ENCODE measurements around the gene PNN. TPM values are rescaled to one million over a fixed set of nuclear protein-coding genes. Genes with fewer than 3 reads are reported as not detected.

Gene PNN
- total and polyA plus RNA-seq, 9 of the 15 experiments (the other 6 are each of a cell fraction or from before 2014, with no cell fraction given) = 30.2 to 188 (median 69.7) TPM

DNA sequence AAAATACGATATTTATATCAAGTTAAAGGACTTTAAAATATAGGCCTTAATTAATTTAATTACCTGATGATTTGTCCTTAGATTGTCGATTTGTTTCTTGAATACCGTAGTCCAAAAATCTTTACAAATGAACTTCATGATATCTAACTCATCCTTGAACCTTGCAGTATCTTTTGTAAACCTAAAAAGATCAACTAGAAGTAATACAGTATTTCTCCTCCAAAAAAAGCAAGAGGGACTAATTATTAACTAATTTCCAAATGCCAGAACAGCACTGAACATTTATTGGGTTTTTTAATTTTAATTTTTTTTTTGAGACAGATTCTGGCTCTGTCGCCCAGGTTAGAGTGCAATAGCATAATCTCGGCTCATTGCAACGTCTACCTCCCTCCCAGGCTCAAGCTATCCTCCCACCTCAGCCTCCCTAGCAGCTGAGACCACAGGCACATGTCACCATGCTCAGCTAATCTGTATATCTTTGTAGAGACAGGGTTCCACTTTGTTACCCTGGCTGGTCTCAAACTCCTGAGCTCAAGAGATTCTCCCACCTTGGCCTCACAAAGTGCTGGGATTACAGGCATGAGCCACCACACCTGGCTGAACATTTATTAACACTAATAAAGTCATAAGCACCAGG, 16.7 kb upstream of the PNN start:
- H3K27me3 ChIP-seq (ENCODE audit: control insufficient read depth in 2 of 2, insufficient read depth in 2 of 2, low read length in 2 of 2) = no peaks in the 10 kb centered on the region
- ChIA-PET CTCF (ENCODE audit: low intra/inter-chr PET ratio) (no interaction called here), POLR2A (interaction anchor here (1.0 to 1.3 kb wide), 3 partner anchors 12 to 15 kb away, joined by 4 read pairs; partner anchors contain the start of gene TRAPPC6B)
- H3K4me3 ChIP-seq = no peak overlapping the region
- no TSS peak for BruUV-seq (replicated peaks)
- in situ Hi-C loops (cut with MboI) = no loop called here
- no peaks in the 10 kb centered on the region for H3K4me1 ChIP-seq (replicated peaks in 1 of 2; ENCODE audit: control insufficient read depth in 2 of 2, insufficient read depth in 2 of 2, low read length in 2 of 2)
- no peak overlapping the region for H2AFZ ChIP-seq (ENCODE audit: low read depth, low read length)
- WGBS (ENCODE audit: insufficient coverage, low coverage, missing lambda C conversion rate) = 64% methylated on average over 6 of the region's 6 CpGs
- H3K9me3 ChIP-seq (replicated peaks; ENCODE audit: control insufficient read depth, insufficient read depth, low read depth, low read length) = no peaks in the 10 kb centered on the region
- no peak overlapping the region for H3K27ac ChIP-seq (ENCODE audit: extremely low read depth, low read depth, low read length)
- no peak overlapping the region for H3K4me2 ChIP-seq (ENCODE audit: insufficient read depth, low read length)
- H3K9me1 ChIP-seq (ENCODE audit: control insufficient read depth, insufficient read depth, low read length) = no peaks in the 10 kb centered on the region
- peaks cover 39% of the 10 kb centered on the region for H3K36me3 ChIP-seq (ENCODE audit: control insufficient read depth, insufficient read depth, low read length)
- FAIRE-seq = no peak
- no peaks in the 10 kb centered on the region for H4K20me1 ChIP-seq (replicated peaks; ENCODE audit: control insufficient read depth, insufficient read depth, low read length)
- H3K79me2 ChIP-seq (ENCODE audit: control insufficient read depth, insufficient read depth, low read length) = no peaks in the 10 kb centered on the region; the same call in 1 of the 3 replicates
- DNase-seq (ENCODE audit: extremely low read depth in 1 of 4, low spot score in 3 of 4) = no peak
- intact Hi-C loops (cut with micrococcal nuclease) = no loop called here
- no peak overlapping the region for H3K9ac ChIP-seq (ENCODE audit: insufficient read depth in 1 of 2, low read depth in 2 of 2, low read length in 2 of 2)
- no peak for ATAC-seq
- TF ChIP-seq U2AF1 (optimal IDR thresholded peaks at IDR 0.05; ENCODE audit: low read depth, low read length) (no peak), FOXP1 (CRISPR knock-in tag; IDR thresholded peaks at IDR 0.05) (no peak), KHSRP (IDR thresholded peaks at IDR 0.05) (no peak), TGIF2 (CRISPR knock-in tag; IDR thresholded peaks at IDR 0.05) (no peak), KLF6 (CRISPR knock-in tag; IDR thresholded peaks at IDR 0.05; ENCODE audit: borderline replicate concordance) (no peak), AFF1 (IDR thresholded peaks at IDR 0.05; ENCODE audit: low read depth in 1 of 2, partially characterized antibody in 2 of 2) (no peak), HNRNPUL1 (IDR thresholded peaks at IDR 0.05; ENCODE audit: low read length) (no peak), SREBF1 (IDR thresholded peaks at IDR 0.05; ENCODE audit: borderline replicate concordance, low read depth, low read length) (no peak), HDAC6 (IDR thresholded peaks at IDR 0.05; ENCODE audit: low read depth, low read length) (no peak), ZNF764 (CRISPR knock-in tag; IDR thresholded peaks at IDR 0.05; ENCODE audit: low read depth) (no peak), KLF1 (tag; IDR thresholded peaks at IDR 0.05) (no peak), ZNF280A (IDR thresholded peaks at IDR 0.05; ENCODE audit: low read depth, partially characterized antibody) (no peak), SP1 (CRISPR knock-in tag; IDR thresholded peaks at IDR 0.05) (no peak), TBL1XR1 (IDR thresholded peaks at IDR 0.05; ENCODE audit: low read length in 2 of 2) (no peak), SAFB2 (IDR thresholded peaks at IDR 0.05; ENCODE audit: borderline replicate concordance, low read depth, low read length, severe bottlenecking) (no peak)
- TF ChIP-seq, protein P1, sequence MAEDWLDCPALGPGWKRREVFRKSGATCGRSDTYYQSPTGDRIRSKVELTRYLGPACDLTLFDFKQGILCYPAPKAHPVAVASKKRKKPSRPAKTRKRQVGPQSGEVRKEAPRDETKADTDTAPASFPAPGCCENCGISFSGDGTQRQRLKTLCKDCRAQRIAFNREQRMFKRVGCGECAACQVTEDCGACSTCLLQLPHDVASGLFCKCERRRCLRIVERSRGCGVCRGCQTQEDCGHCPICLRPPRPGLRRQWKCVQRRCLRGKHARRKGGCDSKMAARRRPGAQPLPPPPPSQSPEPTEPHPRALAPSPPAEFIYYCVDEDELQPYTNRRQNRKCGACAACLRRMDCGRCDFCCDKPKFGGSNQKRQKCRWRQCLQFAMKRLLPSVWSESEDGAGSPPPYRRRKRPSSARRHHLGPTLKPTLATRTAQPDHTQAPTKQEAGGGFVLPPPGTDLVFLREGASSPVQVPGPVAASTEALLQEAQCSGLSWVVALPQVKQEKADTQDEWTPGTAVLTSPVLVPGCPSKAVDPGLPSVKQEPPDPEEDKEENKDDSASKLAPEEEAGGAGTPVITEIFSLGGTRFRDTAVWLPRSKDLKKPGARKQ (CRISPR knock-in tag; IDR thresholded peaks at IDR 0.05) = no peak

Data from K562 (cell line).